Measurements from ENCODE around the gene MRPL12.

MRPL12 gene

DNA sequence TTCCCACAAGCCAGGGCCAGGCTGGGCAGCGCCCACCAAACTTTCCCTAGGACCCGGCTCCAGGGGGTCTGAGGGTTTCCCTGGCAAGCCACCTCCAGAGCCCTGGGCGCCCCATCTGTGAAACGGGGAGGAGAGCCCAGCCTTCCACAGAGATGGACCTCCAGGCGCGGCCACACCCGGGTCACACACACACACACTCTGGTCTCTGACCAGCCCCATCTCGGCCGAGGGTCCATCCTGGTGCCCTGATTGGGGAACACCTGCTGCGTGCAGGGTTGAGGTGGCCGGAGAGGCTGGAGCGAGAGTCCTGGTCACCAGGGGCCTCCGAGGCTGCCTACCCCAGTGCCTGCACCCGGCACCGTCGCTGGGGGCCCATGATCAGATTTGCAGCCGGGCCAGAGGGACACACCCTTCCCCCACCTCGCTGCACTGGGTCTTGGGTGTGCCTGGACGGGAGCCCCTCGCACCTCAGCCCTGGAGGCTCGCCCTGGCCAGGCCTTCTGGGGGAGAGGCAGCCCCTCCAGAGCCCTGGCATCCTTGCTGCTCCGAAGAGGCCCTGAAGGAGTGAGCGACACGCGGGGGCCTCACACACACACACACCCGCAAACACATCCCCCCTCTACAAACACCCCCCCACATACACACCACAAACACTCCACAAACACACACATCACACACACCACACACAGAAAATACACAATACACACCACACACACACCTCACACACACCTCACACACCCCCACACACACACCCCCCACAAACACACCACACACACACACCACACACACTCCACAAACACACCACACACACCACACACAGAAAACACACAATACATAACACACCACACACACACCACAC lies 38.7 kb downstream of the MRPL12 start:
- no peak for DNase-seq
